A549 (cell line): ENCODE measurements around the gene CCL2.

Experiments used
- EHMT2 ChIP-seq: fragments of 200-600 bp; sonication (generic); IDR thresholded peaks from 2 replicates; pipeline ENCODE4 v1.6.1; 2016; ENCODE audit warnings: antibody characterized with exemption, low read depth, mild to moderate bottlenecking, moderate library complexity
- POLR2A ChIP-seq: IDR thresholded peaks from 2 replicates; pipeline ENCODE4 v1.6.1; 2012; ENCODE audit warnings: mild to moderate bottlenecking, low read length
- POLR2AphosphoS2 ChIP-seq: conservative IDR thresholded peaks from 2 replicates; pipeline ENCODE4 v1.6.1; 2012; ENCODE audit warnings: low read length, improper control_type of control experiment, inconsistent platforms
- RFX5 ChIP-seq: fragments of 450-650 bp; IDR thresholded peaks from 2 replicates; pipeline ENCODE4 v1.7.1; 2014; ENCODE audit warnings: antibody characterized with exemption, mild to moderate bottlenecking, moderate library complexity
- ZC3H11A ChIP-seq: fragments of 450-650 bp; IDR thresholded peaks from 2 replicates; pipeline ENCODE4 v1.6.1; 2014; ENCODE audit warnings: antibody characterized with exemption, mild to moderate bottlenecking
- TF ChIP-seq, protein P1 (sequence below): fragments of >200 bp; sonication (Bioruptor Twin); formaldehyde crosslinking; IDR thresholded peaks from 3 replicates; pipeline ENCODE4 v1.5.1; 2016
- TF ChIP-seq, protein P2 (sequence below): fragments of 200-600 bp; sonication (generic); IDR thresholded peaks from 2 replicates; pipeline ENCODE4 v1.6.1; 2016; ENCODE audit warnings: antibody characterized with exemption, mild to moderate bottlenecking, moderate library complexity
- TF ChIP-seq, protein P3 (sequence below): fragments of 150-350 bp; IDR thresholded peaks from 2 replicates; pipeline ENCODE4 v1.6.1; 2014; ENCODE audit warnings: low read depth, mild to moderate bottlenecking, low read length

DNA sequence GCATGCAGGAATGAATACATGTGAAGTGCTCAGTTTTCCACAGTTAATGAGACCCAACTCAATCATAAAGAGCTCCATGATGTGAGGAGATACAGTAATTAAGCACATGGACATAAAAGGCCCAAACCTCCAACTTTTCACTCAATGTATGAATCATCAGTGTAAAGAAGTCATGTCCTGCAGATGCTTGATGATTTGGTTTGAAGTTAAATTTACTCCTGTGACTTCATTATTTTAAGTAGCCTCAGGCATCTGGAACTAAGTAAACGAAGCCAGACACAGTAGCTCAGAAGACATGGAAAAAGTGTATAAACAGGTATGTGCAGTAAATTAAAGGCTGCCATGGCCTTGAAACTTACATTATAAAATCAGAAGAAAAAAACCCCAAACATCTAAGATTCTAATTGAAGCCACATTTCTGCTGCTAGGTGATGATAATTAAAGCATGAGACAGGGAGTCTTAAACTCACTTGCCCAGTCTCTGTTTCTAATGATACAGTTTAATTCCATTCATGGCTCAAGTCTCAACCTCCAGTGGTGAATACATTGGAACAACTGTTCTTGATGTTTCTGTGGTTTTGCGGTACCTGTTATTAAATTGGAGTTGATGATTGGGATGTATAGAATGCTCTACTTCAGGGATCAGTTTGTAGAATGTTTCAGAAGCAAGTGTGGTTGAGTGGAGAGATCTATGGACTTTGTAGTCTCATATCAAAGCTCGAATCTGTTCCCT lies 28.9 kb upstream of the CCL2 start:
- TF ChIP-seq, protein P1, sequence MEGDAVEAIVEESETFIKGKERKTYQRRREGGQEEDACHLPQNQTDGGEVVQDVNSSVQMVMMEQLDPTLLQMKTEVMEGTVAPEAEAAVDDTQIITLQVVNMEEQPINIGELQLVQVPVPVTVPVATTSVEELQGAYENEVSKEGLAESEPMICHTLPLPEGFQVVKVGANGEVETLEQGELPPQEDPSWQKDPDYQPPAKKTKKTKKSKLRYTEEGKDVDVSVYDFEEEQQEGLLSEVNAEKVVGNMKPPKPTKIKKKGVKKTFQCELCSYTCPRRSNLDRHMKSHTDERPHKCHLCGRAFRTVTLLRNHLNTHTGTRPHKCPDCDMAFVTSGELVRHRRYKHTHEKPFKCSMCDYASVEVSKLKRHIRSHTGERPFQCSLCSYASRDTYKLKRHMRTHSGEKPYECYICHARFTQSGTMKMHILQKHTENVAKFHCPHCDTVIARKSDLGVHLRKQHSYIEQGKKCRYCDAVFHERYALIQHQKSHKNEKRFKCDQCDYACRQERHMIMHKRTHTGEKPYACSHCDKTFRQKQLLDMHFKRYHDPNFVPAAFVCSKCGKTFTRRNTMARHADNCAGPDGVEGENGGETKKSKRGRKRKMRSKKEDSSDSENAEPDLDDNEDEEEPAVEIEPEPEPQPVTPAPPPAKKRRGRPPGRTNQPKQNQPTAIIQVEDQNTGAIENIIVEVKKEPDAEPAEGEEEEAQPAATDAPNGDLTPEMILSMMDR, result no peak
- TF ChIP-seq, protein P2, sequence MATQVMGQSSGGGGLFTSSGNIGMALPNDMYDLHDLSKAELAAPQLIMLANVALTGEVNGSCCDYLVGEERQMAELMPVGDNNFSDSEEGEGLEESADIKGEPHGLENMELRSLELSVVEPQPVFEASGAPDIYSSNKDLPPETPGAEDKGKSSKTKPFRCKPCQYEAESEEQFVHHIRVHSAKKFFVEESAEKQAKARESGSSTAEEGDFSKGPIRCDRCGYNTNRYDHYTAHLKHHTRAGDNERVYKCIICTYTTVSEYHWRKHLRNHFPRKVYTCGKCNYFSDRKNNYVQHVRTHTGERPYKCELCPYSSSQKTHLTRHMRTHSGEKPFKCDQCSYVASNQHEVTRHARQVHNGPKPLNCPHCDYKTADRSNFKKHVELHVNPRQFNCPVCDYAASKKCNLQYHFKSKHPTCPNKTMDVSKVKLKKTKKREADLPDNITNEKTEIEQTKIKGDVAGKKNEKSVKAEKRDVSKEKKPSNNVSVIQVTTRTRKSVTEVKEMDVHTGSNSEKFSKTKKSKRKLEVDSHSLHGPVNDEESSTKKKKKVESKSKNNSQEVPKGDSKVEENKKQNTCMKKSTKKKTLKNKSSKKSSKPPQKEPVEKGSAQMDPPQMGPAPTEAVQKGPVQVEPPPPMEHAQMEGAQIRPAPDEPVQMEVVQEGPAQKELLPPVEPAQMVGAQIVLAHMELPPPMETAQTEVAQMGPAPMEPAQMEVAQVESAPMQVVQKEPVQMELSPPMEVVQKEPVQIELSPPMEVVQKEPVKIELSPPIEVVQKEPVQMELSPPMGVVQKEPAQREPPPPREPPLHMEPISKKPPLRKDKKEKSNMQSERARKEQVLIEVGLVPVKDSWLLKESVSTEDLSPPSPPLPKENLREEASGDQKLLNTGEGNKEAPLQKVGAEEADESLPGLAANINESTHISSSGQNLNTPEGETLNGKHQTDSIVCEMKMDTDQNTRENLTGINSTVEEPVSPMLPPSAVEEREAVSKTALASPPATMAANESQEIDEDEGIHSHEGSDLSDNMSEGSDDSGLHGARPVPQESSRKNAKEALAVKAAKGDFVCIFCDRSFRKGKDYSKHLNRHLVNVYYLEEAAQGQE, result no peak
- TF ChIP-seq RFX5 (no peak), ZC3H11A (no peak), POLR2A (no peak), POLR2AphosphoS2 (no peak), EHMT2 (no peak)
- TF ChIP-seq, protein P3, sequence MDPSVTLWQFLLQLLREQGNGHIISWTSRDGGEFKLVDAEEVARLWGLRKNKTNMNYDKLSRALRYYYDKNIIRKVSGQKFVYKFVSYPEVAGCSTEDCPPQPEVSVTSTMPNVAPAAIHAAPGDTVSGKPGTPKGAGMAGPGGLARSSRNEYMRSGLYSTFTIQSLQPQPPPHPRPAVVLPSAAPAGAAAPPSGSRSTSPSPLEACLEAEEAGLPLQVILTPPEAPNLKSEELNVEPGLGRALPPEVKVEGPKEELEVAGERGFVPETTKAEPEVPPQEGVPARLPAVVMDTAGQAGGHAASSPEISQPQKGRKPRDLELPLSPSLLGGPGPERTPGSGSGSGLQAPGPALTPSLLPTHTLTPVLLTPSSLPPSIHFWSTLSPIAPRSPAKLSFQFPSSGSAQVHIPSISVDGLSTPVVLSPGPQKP, result no peak
